Activated naive CD4-positive, alpha-beta T cell treated with anti-CD3 and anti-CD28 coated beads, Interleukin-2, amount 50 U/mL, for 72 hours (primary cell): Measurements from ENCODE around the gene MADD. TPM values are rescaled to one million over a fixed set of nuclear protein-coding genes. Genes with fewer than 3 reads are reported as not detected.
A peak's percentile ranks its signal among the peaks of the same experiment; 100 is the strongest.
"Not testable (repeated sequence)": the region's sequence is repeated elsewhere in the genome, so short reads cannot be mapped to it uniquely, and the experiment has no call there.

Experiments
- ATAC-seq, 2 donors: fragments of 150-1000 bp; cut with Tn5 transposase; 2 replicates each; pipeline ENCODE4 v1.10.0; 2021; ENCODE audit warnings: mild to moderate bottlenecking in 2 of 2, moderate library complexity in 2 of 2
- DNase-seq, 2 donors: peaks; one replicate each; pipeline ENCODE4 v3.0.0; 2021 to 2022; ENCODE audit warnings: low spot score in 2 of 2
- H3K27ac Mint-ChIP-seq, 2 donors: one replicate each; pipeline ENCODE4 v1.8.0; 2022; ENCODE audit warnings: mild to moderate bottlenecking in 2 of 2, mixed read lengths in 2 of 2
- H3K36me3 Mint-ChIP-seq, 2 donors: one replicate each; pipeline ENCODE4 v1.8.0; 2022; ENCODE audit warnings: mixed read lengths in 2 of 2
- H3K9me3 Mint-ChIP-seq, 2 donors: one replicate each; pipeline ENCODE4 v1.8.0; 2022; ENCODE audit warnings: mixed read lengths in 2 of 2
- total RNA-seq, 2 donors: library from RNA; stranded (reverse); gene quantifications; one replicate each; pipeline ENCODE4 v1.2.3, GENCODE V29; 2022

MADD gene
- total RNA-seq, 2 donors from 2014 or later: 68.9 to 140 TPM

DNA sequence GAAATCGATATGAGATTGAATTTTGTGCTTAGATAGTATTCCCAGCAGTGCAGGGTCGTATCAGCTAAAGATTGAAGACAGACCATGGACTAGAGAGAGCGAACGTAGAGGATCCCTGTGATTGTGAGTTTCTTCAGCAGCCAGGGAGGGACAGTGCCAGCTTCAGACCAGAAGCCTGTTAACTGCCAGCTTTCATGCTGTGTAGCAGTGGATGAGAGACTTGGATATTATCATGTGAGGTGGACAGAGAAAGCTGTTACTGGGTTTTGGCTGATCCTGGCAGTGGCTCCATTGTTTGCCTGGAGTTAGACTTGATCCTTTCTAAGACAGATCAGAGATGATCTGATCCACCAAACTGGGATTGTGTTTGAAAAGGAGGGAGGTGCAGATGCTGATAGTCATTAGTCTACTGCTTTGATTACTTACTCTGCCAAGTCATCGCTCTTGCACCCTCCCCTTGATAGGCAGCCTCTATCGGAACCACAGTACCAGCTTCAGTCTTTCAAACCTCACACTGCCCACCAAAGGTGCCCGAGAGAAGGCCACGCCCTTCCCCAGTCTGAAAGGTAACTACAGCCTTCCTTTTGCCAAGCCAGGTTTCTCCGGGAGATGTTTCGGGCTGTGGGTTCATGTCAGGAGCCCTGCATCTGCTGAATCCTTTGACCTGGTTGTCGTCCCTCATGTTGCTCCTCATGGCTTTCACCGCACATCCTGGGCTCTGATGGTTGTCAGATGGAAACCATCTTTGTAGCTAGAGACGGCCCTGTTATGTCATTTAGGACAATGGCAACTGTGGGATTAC lies 16.2 kb downstream of the MADD start:
- ATAC-seq (no peak), DNase-seq (no peak)
- H3K9me3 Mint-ChIP-seq: no peaks in the 10 kb centered on the region
- H3K36me3 Mint-ChIP-seq: peaks cover 8 to 34% of the 10 kb centered on the region in 2 donors
- H3K27ac Mint-ChIP-seq: peak overlapping the region; percentile 1 to 81

DNA sequence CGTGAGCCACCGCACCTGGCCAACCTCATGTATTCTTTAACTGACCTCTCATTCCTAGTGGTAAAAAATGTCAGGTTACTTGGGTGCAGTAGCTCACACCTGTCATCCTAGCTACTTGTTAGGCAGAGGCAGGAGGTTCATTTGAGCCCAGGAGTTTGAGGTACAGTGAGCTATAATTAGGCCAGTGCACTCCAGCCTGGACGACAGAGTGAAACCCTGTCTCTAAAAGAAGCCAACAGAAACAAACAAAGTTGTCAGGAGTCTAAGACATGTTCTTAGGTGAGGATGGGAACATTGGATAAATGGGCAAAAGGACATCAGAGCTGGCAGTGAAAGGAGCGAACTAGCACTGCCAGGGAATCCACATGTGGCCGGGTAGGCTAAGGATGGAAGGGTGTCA lies 18.1 kb downstream of the MADD start:
- no peak overlapping the region for H3K27ac Mint-ChIP-seq
- no peaks in the 10 kb centered on the region for H3K9me3 Mint-ChIP-seq
- ATAC-seq (no peak), DNase-seq (no peak)
- H3K36me3 Mint-ChIP-seq: peaks cover 8 to 29% of the 10 kb centered on the region in 2 donors

DNA sequence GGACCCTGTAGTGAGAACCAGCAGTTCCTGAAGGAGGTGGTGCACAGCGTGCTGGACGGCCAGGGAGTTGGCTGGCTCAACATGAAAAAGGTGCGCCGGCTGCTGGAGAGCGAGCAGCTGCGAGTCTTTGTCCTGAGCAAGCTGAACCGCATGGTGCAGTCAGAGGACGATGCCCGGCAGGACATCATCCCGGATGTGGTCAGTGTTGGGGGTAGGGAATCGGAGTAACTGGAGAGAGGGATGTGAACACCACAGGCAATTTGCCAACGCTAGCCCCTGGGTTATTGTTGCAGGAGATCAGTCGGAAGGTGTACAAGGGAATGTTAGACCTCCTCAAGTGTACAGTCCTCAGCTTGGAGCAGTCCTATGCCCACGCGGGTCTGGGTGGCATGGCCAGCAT lies 19.9 kb downstream of the MADD start:
- Mint-ChIP-seq H3K9me3 (no peaks in the 10 kb centered on the region), H3K27ac (no peak overlapping the region), H3K36me3 (peaks cover 8 to 17% of the 10 kb centered on the region in 2 donors)
- ATAC-seq: no peak
- no peak for DNase-seq

DNA sequence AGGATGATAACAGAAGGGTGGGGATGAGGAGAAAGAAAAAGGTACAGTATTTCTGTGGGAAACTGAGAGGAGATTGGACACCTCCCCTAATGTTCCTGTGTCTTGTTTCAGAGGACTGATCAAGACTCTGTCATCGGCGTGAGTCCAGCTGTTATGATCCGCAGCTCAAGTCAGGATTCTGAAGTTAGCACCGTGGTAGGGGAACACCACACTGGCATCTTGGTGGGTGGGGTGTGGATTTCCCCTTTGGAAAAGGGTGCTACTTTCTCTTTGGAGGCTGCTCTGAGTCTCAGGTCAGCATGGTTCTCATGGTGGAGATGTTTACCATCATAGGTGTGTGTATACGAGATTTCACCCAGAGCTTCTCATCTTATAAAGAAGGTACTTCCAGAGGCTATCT lies 25.5 kb downstream of the MADD start:
- ATAC-seq (no peak), DNase-seq (no peak)
- Mint-ChIP-seq H3K9me3 (no peaks in the 10 kb centered on the region), H3K36me3 (peaks cover 24 to 25% of the 10 kb centered on the region in 2 donors), H3K27ac (peak overlapping the region in 1 of 2 donors; percentile 77)

DNA sequence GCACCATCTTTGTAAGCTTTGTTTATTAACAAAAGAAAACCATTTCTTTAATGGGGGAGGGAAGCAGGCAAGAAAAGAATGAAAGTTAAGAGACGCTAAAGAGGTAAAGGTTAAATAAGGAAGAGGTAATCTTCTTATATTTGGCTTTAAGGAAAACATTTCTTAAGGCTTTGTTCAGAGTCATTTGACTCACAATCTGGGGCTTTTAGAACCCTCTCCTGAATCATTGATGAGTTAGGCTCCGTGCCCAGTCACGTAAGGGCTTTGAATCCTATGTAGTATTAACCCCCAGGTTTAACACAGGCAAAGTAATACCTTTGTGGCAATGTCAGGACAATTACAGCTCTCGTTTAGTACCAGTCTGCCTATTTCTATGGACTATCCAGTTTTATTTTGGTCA lies 26.1 kb downstream of the MADD start:
- H3K27ac Mint-ChIP-seq: no peak overlapping the region
- DNase-seq (no peak), ATAC-seq (no peak)
- no peaks in the 10 kb centered on the region for H3K9me3 Mint-ChIP-seq
- H3K36me3 Mint-ChIP-seq: peaks cover 31% of the 10 kb centered on the region in 2 donors

DNA sequence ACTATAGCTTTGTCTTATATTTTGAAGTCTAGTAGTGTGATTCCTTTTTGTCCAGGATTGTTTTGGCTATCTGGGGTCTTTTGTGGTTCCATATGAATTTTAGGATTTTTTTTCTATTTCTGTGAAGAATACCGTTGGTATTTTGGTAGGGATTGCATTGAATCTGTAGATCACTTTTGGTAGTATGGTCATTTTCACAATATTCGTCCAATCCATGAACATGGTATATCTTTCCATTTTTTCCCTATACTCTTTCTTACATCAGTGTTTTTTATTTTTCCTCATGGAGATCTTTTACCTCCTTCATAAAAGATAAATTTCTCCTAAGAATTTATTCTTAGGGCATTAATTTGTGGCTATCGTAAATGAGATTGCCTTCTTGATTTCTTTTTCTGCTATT lies 29.1 kb downstream of the MADD start:
- DNase-seq (no peak), ATAC-seq (no peak)
- Mint-ChIP-seq H3K9me3 (peaks cover 7 to 8% of the 10 kb centered on the region in 2 donors), H3K27ac (no peak overlapping the region), H3K36me3 (peaks cover 55 to 60% of the 10 kb centered on the region in 2 donors)

DNA sequence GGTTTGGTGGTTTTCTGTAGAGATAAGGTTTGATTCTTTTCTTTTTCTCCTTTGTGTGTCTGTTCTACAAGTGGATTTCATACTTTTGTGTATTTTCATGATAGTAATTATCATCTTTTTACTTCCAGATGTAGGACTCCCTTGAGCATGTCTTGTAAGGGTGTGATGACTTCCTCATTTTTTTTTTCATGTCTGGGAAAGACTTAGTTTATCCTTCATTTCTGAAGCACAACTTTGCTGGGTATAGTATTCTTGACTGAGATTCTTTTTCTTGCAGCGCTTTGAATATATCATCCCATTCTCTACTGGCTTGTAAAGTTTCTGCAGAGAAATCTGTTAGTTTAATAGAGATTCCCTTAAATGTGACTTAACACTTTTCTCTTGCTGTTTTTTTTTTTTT lies 32.9 kb downstream of the MADD start:
- peak overlapping the region; percentile 3 to 55 for H3K27ac Mint-ChIP-seq
- DNase-seq (no peak), ATAC-seq (no peak)
- H3K9me3 Mint-ChIP-seq: peaks cover 7 to 8% of the 10 kb centered on the region in 2 donors
- peaks cover 62 to 67% of the 10 kb centered on the region in 2 donors for H3K36me3 Mint-ChIP-seq

DNA sequence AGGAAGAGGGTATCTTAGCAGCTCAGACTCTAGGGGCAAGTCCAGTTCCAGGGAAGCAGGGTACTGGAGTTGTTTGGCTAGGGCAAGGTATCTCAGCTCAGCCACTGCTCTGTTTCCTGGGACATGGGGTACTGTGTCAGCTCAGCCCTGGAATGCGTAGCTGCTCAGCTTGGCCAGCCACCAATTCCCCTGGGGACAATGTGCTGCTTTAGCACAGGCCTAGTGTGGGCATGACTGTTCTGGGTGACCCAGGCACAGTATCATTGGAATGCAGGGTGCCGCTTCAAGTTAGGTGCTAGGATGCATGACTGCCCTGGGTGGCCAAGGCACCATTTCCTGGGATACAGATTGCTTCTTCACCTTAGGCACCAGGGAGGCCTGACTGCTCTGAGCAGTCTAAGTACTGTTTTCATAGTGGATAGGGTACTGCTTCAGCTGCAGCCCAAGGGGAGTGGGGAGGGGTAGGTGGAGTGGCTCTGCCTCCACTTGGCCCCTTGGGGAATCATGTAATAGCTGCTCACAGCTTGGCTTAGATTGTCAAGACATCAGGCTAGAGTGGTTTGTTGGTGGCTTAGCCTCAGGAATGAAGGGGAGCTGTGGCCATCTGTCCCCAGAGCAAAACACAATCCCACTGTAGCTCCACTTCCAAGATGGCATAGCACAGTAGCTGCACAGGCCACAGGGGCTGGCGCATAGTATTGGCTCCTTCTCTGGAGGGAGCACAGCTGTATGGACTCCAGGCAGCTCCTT lies 36.0 kb downstream of the MADD start:
- H3K36me3 Mint-ChIP-seq: peaks cover 37 to 40% of the 10 kb centered on the region in 2 donors
- ATAC-seq (peak in 1 of 2 donors; percentile 24), DNase-seq (peak in 1 of 2 donors; percentile 18)
- H3K9me3 Mint-ChIP-seq: peaks cover 7 to 8% of the 10 kb centered on the region in 2 donors
- no peak overlapping the region for H3K27ac Mint-ChIP-seq

DNA sequence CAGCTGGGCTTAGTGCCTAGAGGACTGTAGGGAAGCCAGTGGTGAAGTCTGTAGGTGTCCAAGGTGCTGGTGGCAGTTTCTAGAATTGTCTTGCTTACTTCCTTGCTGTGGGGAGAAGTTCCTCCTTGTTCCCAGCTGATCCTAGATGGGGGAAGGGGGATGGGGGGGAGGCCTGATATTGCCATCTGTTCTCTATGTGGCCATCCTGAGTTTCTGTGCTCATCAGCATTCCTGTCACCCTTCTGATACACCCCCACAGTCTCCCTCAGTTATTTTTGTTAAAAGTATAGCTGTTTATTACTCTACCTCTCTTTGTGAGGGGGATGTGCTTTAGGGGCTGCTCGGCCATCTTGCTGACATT lies 36.5 kb downstream of the MADD start:
- DNase-seq (no peak), ATAC-seq (no peak)
- H3K27ac Mint-ChIP-seq: peak overlapping the region in 1 of 2 donors; percentile 72
- peaks cover 31 to 34% of the 10 kb centered on the region in 2 donors for H3K36me3 Mint-ChIP-seq
- H3K9me3 Mint-ChIP-seq: peaks cover 7 to 8% of the 10 kb centered on the region in 2 donors

DNA sequence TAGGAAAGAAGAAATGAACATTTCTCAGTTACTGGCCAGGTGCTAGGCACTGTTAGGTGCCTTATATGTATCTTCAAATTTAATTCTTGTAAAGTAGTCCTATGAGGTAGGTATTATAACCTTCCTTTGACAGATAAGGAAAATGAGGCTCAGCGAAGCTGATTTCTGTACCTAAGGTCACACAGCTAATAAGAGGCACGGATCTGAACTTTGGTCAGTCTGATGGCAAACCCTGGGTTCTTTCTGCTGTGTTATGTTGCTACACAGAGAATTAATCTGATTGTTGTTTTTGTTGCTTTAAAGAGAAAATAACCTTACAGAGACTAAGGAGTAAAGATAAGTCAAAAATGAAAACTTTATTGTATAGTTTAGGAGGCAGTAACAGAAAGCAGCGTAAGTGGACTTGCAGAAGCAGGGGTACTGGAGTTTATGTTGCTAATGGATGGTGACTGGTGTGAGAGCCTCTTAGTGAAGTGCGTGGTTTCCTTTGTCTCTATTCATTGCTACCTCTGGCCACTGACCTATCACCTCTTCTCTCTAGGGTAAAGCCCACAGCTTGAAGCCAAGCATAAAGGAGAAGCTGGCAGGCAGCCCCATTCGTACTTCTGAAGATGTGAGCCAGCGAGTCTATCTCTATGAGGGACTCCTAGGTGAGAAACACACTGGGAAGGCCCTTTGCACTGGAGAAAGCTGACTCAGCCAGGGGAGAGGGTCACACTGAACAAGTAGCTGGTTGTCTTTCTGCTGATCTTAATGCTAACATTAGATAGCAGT lies 38.3 kb downstream of the MADD start:
- ATAC-seq (no peak), DNase-seq (no peak)
- peaks cover 15 to 17% of the 10 kb centered on the region in 2 donors for H3K36me3 Mint-ChIP-seq
- H3K9me3 Mint-ChIP-seq: no peaks in the 10 kb centered on the region
- peak overlapping the region in 1 of 2 donors; percentile 62 for H3K27ac Mint-ChIP-seq

DNA sequence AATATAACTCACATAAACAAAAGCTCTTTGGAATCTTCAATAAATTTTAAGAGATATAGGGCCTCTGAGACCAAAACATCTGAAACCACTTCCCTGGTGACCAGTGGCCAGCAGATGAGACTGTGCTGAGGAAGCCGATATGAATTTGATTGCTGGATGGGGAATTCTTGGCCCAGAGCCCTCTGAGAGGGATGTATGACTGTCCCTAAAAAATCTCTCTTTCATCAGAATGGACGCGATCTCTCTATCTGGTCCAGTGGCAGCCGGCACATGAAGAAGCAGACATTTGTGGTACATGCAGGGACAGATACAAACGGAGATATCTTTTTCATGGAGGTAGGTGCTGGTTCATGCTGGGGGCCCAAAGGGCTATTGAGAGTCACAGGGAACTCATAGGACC lies 45.1 kb downstream of the MADD start:
- no peaks in the 10 kb centered on the region for H3K9me3 Mint-ChIP-seq
- no peak overlapping the region for H3K27ac Mint-ChIP-seq
- peaks cover 0 to 11% of the 10 kb centered on the region in 2 donors for H3K36me3 Mint-ChIP-seq
- ATAC-seq: no peak
- DNase-seq: no peak

DNA sequence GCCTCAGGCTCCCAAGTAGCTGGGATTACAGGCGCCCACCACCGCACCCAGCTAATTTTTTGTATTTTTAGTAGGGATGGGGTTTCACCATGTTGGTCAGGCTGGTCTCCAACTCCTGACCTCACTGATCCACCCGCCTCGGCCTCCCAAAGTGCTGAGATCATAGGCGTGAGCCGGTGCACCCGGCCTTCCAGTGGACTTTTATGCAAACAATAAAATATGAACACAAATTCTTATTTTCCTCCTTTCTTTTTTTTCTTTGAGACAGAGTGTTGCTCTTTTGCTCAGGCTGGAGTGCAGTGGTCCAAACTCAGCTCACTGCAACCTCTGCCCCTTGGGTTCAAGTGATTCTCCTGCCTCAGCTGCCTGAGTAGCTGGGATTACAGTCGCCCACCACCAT lies 46.6 kb downstream of the MADD start:
- DNase-seq, H3K9me3 Mint-ChIP-seq, ATAC-seq: not testable (repeated sequence)
- peaks cover 0 to 11% of the 10 kb centered on the region in 2 donors for H3K36me3 Mint-ChIP-seq
- H3K27ac Mint-ChIP-seq: peak overlapping the region in 1 of 2 donors; percentile 79

DNA sequence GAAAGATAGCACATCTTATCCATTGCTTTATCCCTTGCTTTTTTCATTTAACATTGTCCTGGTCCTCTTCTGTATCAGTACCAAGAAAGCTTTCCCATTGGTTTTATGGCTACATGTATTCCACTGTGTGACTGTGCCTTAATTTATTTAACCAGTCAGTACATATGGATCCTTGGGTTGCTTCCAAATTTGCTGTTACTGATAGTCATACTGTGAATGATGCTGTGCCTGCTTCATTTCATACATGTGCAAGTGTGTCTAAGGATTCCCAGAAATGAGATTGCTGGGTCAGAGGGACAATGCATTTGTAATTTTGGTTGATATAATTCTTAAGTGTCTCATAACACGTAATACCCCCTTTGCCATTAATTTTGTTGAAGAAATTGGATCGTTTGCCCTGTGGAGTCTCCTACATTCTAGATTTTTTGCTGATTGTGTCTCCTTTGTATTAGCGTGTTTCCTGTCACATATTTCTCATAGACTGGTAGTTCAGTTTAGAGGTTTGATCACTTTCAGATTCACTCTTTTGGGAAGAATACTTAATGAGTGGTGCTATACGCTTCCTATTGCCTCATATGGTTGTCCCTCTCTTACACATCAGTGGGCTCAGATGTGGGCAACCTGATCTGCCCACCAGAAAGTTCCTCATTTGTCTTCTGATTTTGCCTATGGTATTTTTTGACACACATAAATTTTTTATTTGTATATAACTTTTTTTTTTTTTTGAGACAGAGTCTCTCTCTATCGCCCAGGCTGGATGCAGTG lies 47.3 kb downstream of the MADD start:
- DNase-seq: no peak
- ATAC-seq: peak; percentile 59 to 88
- peak overlapping the region in 1 of 2 donors; percentile 79 for H3K27ac Mint-ChIP-seq
- peaks cover 0 to 11% of the 10 kb centered on the region in 2 donors for H3K36me3 Mint-ChIP-seq
- no peaks in the 10 kb centered on the region for H3K9me3 Mint-ChIP-seq

DNA sequence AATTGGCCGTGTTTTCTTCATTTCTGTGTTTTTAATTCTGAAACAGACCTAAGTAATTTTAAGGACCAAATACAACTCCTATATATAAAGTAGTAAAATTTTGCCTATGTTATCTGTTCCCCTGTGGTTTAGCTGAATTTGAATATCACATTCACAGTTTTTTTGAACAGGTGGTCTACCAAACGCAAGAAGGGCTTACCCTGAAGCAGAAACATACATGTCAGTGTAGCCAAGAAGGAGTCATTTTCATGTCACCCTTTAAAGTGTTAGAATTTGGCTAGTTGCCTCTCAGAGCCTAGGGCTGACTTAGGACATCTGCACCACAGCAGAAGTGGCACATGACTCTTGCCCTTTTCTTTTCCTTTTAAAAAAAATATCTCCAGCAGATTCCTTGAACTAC lies 48.2 kb downstream of the MADD start:
- no peaks in the 10 kb centered on the region for H3K9me3 Mint-ChIP-seq
- peaks cover 0 to 11% of the 10 kb centered on the region in 2 donors for H3K36me3 Mint-ChIP-seq
- DNase-seq (no peak), ATAC-seq (no peak)
- peak overlapping the region in 1 of 2 donors; percentile 33 for H3K27ac Mint-ChIP-seq

DNA sequence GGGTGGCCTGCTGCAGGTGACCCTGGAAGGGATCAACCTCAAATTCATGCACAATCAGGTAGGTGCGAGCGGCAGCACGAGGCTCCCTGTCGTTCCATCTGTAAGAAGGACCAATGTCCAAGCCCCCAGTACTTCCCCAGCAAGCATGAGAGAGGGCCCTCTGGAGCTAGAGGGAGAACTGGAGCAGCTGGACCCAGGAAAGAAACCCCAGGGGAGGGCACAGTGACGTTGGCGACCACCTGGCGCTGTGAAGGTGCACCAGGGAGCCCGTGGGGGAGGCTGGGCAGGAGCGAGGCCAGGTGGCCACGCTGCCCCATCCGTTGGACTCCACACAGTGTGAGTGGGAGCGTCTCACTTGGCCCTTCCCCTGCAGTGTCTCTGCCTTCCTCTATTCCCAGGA lies 54.6 kb downstream of the MADD start:
- peaks cover 0 to 6% of the 10 kb centered on the region in 2 donors for H3K36me3 Mint-ChIP-seq
- H3K9me3 Mint-ChIP-seq: no peaks in the 10 kb centered on the region

More for the DNA sequence above, 54.6 kb downstream of the MADD start:
- no peak overlapping the region for H3K27ac Mint-ChIP-seq
- no peak for ATAC-seq
- no peak for DNase-seq
